GM23338 (cell line): ENCODE data around the gene KDM6A. TPM values are rescaled to one million over a fixed set of nuclear protein-coding genes. Genes with fewer than 3 reads are reported as not detected.

Experiments
- ATAC-seq: fragments of 200-7000 bp; cut with Tn5 transposase; 3 replicates; pipeline ENCODE4 v1.9.1; 2020
- DNase-seq: peaks from one replicate; pipeline ENCODE4 v3.0.0-alpha.2; 2015; ENCODE audit warnings: low spot score
- H2AFZ ChIP-seq: fragments of 200-600 bp; sonication (generic); 2 replicates; pipeline ENCODE4 v1.8.0; 2016; ENCODE audit warnings: antibody characterized with exemption, mild to moderate bottlenecking, moderate library complexity
- H3F3A ChIP-seq: fragments of 200-600 bp; sonication (generic); replicated peaks from 2 replicates; pipeline ENCODE4 v1.8.0; 2017; ENCODE audit warnings: antibody characterized with exemption, mixed run types, low read depth
- H3K27ac ChIP-seq: fragments of 200-600 bp; sonication (generic); 2 replicates; pipeline ENCODE4 v1.6.1; 2016; ENCODE audit warnings: low read depth
- H3K27me3 ChIP-seq: fragments of 200-600 bp; sonication (generic); 2 replicates; pipeline ENCODE4 v1.8.0; 2016; ENCODE audit warnings: mild to moderate bottlenecking, mixed run types, moderate library complexity; ENCODE audit not compliant: insufficient read depth
- H3K36me3 ChIP-seq: fragments of 200-600 bp; sonication (generic); 2 replicates; pipeline ENCODE4 v1.8.0; 2016; ENCODE audit warnings: mild to moderate bottlenecking; ENCODE audit not compliant: insufficient read depth
- H3K4me1 ChIP-seq: fragments of 200-600 bp; sonication (generic); 2 replicates; pipeline ENCODE4 v1.8.0; 2016; ENCODE audit warnings: mild to moderate bottlenecking, moderate library complexity; ENCODE audit not compliant: insufficient read depth
- H3K4me2 ChIP-seq: fragments of 200-600 bp; sonication (generic); 2 replicates; pipeline ENCODE4 v1.7.1; 2017; ENCODE audit warnings: mixed run types
- H3K4me3 ChIP-seq: fragments of 200-600 bp; sonication (generic); 2 replicates; pipeline ENCODE4 v1.6.1; 2016; ENCODE audit warnings: mixed run types
- H3K79me2 ChIP-seq: fragments of 200-600 bp; sonication (generic); replicated peaks from 2 replicates; pipeline ENCODE4 v1.8.0; 2017; ENCODE audit warnings: mild to moderate bottlenecking; ENCODE audit not compliant: insufficient read depth
- H3K9me2 ChIP-seq: fragments of 200-600 bp; sonication (generic); 2 replicates; pipeline ENCODE4 v1.8.0; 2017; ENCODE audit not compliant: insufficient read depth
- H4K20me1 ChIP-seq: fragments of 200-600 bp; sonication (generic); replicated peaks from 2 replicates; pipeline ENCODE4 v1.8.0; 2017; ENCODE audit warnings: mild to moderate bottlenecking; ENCODE audit not compliant: insufficient read depth
- H3K27ac Mint-ChIP-seq: 2 replicates; pipeline ENCODE4 v1.8.0; 2020; ENCODE audit warnings: inconsistent platforms, mild to moderate bottlenecking, moderate library complexity, mixed read lengths
- H3K27me3 Mint-ChIP-seq: 3 replicates; pipeline ENCODE4 v1.8.0; 2022; ENCODE audit warnings: low read depth, mild to moderate bottlenecking, moderate library complexity, mixed read lengths, inconsistent platforms; ENCODE audit not compliant: insufficient read depth, poor library complexity
- H3K36me3 Mint-ChIP-seq: 3 replicates; pipeline ENCODE4 v1.8.0; 2021; ENCODE audit warnings: low read depth, mild to moderate bottlenecking, inconsistent platforms, moderate library complexity, mixed read lengths
- H3K4me1 Mint-ChIP-seq: 3 replicates; pipeline ENCODE4 v1.8.0; 2020; ENCODE audit warnings: mild to moderate bottlenecking, inconsistent platforms, mixed read lengths
- H3K4me3 Mint-ChIP-seq: 3 replicates; pipeline ENCODE4 v1.8.0; 2021; ENCODE audit warnings: moderate library complexity, mild to moderate bottlenecking, inconsistent platforms, mixed read lengths
- H3K9me3 Mint-ChIP-seq: 3 replicates; pipeline ENCODE4 v1.8.0; 2020; ENCODE audit warnings: moderate library complexity, mild to moderate bottlenecking, inconsistent platforms, mixed read lengths
- CREB1 ChIP-seq: fragments of 250-450 bp; sonication (Bioruptor Pico); IDR thresholded peaks from 2 replicates; pipeline ENCODE4 v1.5.0; 2020; ENCODE audit warnings: low read depth, mild to moderate bottlenecking, moderate library complexity
- EZH2 ChIP-seq: fragments of 200-600 bp; sonication (generic); IDR thresholded peaks from one replicate; pipeline ENCODE4 v1.8.0; 2017; ENCODE audit warnings: antibody characterized with exemption, mild to moderate bottlenecking, low read depth; ENCODE audit not compliant: unreplicated experiment
- EZH2phosphoT487 ChIP-seq: fragments of 200-600 bp; sonication (generic); IDR thresholded peaks from one replicate; pipeline ENCODE4 v1.8.1; 2018; ENCODE audit warnings: antibody characterized with exemption; ENCODE audit not compliant: unreplicated experiment
- JUNB ChIP-seq: IDR thresholded peaks from one replicate; pipeline ENCODE4 v1.6.1; 2016; ENCODE audit warnings: antibody characterized with exemption; ENCODE audit not compliant: unreplicated experiment
- NANOG ChIP-seq: IDR thresholded peaks from 2 replicates; pipeline ENCODE4 v1.6.1; 2016; ENCODE audit warnings: antibody characterized with exemption, borderline replicate concordance
- POLR2AphosphoS5 ChIP-seq: IDR thresholded peaks from 2 replicates; pipeline ENCODE4 v1.6.1; 2016; ENCODE audit warnings: antibody characterized with exemption, low read depth
- STAT1 ChIP-seq: IDR thresholded peaks from one replicate; pipeline ENCODE4 v1.6.1; 2016; ENCODE audit warnings: antibody characterized with exemption; ENCODE audit not compliant: unreplicated experiment
- ZNF114 ChIP-seq: fragments of 250-450 bp; sonication (Bioruptor Pico); IDR thresholded peaks from 2 replicates; pipeline ENCODE4 v1.5.0; 2020; ENCODE audit warnings: mild to moderate bottlenecking, moderate library complexity
- ZNF331 ChIP-seq: fragments of 250-450 bp; sonication (Bioruptor Pico); IDR thresholded peaks from 2 replicates; pipeline ENCODE4 v1.5.0; 2020; ENCODE audit warnings: low read depth, mild to moderate bottlenecking, moderate library complexity
- polyA plus RNA-seq: library from polyadenylated mRNA; unstranded; fragments of >200 nt; fragmentation: Nextera tagmentation; extraction: Ambion mirVana; gene quantifications from 2 replicates; pipeline ENCODE4 v1.2.1, GENCODE V29; 2016
- total RNA-seq: library from RNA; depleted of rRNA; stranded (reverse); fragments of >200 nt; shearing (Covaris generic); gene quantifications from 2 replicates; pipeline ENCODE4 v1.2.3, GENCODE V29; 2014
- TF ChIP-seq, protein P1 (sequence below), 2 experiments: fragments of 200-600 bp in 1 of 2; sonication (generic) in 1 of 2; conservative IDR thresholded peaks; 2 replicates each; pipeline versions ENCODE4 v1.5.1 to v1.6.1; 2016 to 2017; ENCODE audit warnings: antibody characterized with exemption in 2 of 2, low read depth in 2 of 2, mild to moderate bottlenecking in 2 of 2, moderate library complexity in 1 of 2
- TF ChIP-seq, protein P2 (sequence below): fragments of 250-450 bp; sonication (Bioruptor Pico); IDR thresholded peaks from 2 replicates; pipeline ENCODE4 v1.5.0; 2020; ENCODE audit warnings: mild to moderate bottlenecking, moderate library complexity
- TF ChIP-seq, protein P3 (sequence below): IDR thresholded peaks from 2 replicates; pipeline ENCODE4 v1.6.1; 2016; ENCODE audit warnings: antibody characterized with exemption
- TF ChIP-seq, protein P4 (sequence below): IDR thresholded peaks from one replicate; pipeline ENCODE4 v1.6.1; 2018; ENCODE audit warnings: antibody characterized with exemption; ENCODE audit not compliant: unreplicated experiment

Gene KDM6A
- total and polyA plus RNA-seq, 2 experiments from 2014 or later: 22.8 to 102 TPM

DNA sequence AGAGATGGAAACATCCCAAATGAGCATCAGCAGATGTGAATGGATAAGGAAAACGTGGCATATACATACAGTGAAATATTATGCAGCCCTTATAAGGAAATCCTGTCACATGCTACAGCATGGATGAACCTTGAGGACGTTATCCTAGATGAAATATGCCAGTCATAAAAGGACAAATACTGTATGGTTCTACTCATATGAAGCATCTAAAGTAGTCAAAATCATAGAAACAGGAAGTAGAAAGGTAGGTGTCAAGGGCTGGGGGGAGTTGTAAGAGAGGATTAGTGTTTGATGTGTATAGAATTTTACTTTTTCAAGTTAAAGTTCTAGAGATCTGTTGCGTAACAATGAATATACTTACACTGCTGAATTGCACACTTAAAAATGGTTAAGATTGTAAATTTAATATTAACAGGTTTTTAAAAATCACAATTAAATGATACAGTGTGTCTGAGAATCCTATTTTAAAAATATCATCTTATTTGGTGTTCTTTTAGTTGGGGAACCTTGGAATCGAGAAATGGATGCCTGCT, 58.5 kb downstream of the KDM6A start:
- Mint-ChIP-seq H3K36me3 (0 out of 3 replicates have a peak, but pooled peaks cover 2% of the 10 kb centered on the region), H3K9me3 (peaks cover 3% of the 10 kb centered on the region; the same call in 2 of the 3 replicates), H3K4me3 (no peak overlapping the region), H3K27me3 (no peaks in the 10 kb centered on the region), H3K4me1 (peaks cover 23% of the 10 kb centered on the region), H3K27ac (no peak overlapping the region)
- no peak overlapping the region for H3K4me3 ChIP-seq
- no peaks in the 10 kb centered on the region for H3K36me3 ChIP-seq
- H3K27me3 ChIP-seq: no peaks in the 10 kb centered on the region
- no peaks in the 10 kb centered on the region for H3K9me2 ChIP-seq
- no peak overlapping the region for H3K27ac ChIP-seq
- H2AFZ ChIP-seq: no peak overlapping the region
- no peaks in the 10 kb centered on the region for H3F3A ChIP-seq
- peaks cover 8% of the 10 kb centered on the region; the same call in 1 of the 2 replicates for H4K20me1 ChIP-seq
- H3K79me2 ChIP-seq: peaks cover 100% of the 10 kb centered on the region
- DNase-seq (no peak), ATAC-seq (no peak)
- peaks cover 4% of the 10 kb centered on the region; the same call in 1 of the 2 replicates for H3K4me1 ChIP-seq
- H3K4me2 ChIP-seq: no peak overlapping the region
- TF ChIP-seq NANOG: no peak
- TF ChIP-seq ZNF114: no peak
- no peak for TF ChIP-seq EZH2
- no peak for TF ChIP-seq JUNB
- TF ChIP-seq CREB1 (CRISPR knock-in tag): no peak
- TF ChIP-seq, protein P1, sequence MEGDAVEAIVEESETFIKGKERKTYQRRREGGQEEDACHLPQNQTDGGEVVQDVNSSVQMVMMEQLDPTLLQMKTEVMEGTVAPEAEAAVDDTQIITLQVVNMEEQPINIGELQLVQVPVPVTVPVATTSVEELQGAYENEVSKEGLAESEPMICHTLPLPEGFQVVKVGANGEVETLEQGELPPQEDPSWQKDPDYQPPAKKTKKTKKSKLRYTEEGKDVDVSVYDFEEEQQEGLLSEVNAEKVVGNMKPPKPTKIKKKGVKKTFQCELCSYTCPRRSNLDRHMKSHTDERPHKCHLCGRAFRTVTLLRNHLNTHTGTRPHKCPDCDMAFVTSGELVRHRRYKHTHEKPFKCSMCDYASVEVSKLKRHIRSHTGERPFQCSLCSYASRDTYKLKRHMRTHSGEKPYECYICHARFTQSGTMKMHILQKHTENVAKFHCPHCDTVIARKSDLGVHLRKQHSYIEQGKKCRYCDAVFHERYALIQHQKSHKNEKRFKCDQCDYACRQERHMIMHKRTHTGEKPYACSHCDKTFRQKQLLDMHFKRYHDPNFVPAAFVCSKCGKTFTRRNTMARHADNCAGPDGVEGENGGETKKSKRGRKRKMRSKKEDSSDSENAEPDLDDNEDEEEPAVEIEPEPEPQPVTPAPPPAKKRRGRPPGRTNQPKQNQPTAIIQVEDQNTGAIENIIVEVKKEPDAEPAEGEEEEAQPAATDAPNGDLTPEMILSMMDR (conservative IDR thresholded peaks at IDR 0.05; ENCODE audit: low read depth in 2 of 2): no peak
- TF ChIP-seq, protein P2, sequence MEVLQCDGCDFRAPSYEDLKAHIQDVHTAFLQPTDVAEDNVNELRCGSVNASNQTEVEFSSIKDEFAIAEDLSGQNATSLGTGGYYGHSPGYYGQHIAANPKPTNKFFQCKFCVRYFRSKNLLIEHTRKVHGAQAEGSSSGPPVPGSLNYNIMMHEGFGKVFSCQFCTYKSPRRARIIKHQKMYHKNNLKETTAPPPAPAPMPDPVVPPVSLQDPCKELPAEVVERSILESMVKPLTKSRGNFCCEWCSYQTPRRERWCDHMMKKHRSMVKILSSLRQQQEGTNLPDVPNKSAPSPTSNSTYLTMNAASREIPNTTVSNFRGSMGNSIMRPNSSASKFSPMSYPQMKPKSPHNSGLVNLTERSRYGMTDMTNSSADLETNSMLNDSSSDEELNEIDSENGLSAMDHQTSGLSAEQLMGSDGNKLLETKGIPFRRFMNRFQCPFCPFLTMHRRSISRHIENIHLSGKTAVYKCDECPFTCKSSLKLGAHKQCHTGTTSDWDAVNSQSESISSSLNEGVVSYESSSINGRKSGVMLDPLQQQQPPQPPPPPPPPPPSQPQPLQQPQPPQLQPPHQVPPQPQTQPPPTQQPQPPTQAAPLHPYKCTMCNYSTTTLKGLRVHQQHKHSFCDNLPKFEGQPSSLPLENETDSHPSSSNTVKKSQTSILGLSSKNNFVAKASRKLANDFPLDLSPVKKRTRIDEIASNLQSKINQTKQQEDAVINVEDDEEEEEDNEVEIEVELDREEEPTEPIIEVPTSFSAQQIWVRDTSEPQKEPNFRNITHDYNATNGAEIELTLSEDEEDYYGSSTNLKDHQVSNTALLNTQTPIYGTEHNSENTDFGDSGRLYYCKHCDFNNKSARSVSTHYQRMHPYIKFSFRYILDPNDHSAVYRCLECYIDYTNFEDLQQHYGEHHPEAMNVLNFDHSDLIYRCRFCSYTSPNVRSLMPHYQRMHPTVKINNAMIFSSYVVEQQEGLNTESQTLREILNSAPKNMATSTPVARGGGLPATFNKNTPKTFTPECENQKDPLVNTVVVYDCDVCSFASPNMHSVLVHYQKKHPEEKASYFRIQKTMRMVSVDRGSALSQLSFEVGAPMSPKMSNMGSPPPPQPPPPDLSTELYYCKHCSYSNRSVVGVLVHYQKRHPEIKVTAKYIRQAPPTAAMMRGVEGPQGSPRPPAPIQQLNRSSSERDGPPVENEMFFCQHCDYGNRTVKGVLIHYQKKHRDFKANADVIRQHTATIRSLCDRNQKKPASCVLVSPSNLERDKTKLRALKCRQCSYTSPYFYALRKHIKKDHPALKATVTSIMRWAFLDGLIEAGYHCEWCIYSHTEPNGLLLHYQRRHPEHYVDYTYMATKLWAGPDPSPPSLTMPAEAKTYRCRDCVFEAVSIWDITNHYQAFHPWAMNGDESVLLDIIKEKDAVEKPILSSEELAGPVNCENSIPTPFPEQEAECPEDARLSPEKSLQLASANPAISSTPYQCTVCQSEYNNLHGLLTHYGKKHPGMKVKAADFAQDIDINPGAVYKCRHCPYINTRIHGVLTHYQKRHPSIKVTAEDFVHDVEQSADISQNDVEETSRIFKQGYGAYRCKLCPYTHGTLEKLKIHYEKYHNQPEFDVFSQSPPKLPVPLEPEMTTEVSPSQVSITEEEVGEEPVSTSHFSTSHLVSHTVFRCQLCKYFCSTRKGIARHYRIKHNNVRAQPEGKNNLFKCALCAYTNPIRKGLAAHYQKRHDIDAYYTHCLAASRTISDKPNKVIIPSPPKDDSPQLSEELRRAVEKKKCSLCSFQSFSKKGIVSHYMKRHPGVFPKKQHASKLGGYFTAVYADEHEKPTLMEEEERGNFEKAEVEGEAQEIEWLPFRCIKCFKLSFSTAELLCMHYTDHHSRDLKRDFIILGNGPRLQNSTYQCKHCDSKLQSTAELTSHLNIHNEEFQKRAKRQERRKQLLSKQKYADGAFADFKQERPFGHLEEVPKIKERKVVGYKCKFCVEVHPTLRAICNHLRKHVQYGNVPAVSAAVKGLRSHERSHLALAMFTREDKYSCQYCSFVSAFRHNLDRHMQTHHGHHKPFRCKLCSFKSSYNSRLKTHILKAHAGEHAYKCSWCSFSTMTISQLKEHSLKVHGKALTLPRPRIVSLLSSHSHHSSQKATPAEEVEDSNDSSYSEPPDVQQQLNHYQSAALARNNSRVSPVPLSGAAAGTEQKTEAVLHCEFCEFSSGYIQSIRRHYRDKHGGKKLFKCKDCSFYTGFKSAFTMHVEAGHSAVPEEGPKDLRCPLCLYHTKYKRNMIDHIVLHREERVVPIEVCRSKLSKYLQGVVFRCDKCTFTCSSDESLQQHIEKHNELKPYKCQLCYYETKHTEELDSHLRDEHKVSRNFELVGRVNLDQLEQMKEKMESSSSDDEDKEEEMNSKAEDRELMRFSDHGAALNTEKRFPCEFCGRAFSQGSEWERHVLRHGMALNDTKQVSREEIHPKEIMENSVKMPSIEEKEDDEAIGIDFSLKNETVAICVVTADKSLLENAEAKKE (CRISPR knock-in tag): no peak
- TF ChIP-seq, protein P3, sequence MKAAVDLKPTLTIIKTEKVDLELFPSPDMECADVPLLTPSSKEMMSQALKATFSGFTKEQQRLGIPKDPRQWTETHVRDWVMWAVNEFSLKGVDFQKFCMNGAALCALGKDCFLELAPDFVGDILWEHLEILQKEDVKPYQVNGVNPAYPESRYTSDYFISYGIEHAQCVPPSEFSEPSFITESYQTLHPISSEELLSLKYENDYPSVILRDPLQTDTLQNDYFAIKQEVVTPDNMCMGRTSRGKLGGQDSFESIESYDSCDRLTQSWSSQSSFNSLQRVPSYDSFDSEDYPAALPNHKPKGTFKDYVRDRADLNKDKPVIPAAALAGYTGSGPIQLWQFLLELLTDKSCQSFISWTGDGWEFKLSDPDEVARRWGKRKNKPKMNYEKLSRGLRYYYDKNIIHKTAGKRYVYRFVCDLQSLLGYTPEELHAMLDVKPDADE: no peak
- no peak for TF ChIP-seq EZH2phosphoT487
- TF ChIP-seq POLR2AphosphoS5: no peak
- TF ChIP-seq, protein P4, sequence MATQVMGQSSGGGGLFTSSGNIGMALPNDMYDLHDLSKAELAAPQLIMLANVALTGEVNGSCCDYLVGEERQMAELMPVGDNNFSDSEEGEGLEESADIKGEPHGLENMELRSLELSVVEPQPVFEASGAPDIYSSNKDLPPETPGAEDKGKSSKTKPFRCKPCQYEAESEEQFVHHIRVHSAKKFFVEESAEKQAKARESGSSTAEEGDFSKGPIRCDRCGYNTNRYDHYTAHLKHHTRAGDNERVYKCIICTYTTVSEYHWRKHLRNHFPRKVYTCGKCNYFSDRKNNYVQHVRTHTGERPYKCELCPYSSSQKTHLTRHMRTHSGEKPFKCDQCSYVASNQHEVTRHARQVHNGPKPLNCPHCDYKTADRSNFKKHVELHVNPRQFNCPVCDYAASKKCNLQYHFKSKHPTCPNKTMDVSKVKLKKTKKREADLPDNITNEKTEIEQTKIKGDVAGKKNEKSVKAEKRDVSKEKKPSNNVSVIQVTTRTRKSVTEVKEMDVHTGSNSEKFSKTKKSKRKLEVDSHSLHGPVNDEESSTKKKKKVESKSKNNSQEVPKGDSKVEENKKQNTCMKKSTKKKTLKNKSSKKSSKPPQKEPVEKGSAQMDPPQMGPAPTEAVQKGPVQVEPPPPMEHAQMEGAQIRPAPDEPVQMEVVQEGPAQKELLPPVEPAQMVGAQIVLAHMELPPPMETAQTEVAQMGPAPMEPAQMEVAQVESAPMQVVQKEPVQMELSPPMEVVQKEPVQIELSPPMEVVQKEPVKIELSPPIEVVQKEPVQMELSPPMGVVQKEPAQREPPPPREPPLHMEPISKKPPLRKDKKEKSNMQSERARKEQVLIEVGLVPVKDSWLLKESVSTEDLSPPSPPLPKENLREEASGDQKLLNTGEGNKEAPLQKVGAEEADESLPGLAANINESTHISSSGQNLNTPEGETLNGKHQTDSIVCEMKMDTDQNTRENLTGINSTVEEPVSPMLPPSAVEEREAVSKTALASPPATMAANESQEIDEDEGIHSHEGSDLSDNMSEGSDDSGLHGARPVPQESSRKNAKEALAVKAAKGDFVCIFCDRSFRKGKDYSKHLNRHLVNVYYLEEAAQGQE: no peak
- TF ChIP-seq STAT1: no peak
- no peak for TF ChIP-seq ZNF331
